Astrocyte (in vitro differentiated cells and primary cell): ENCODE measurements around the gene COX11. TPM values are rescaled to one million over a fixed set of nuclear protein-coding genes. Genes with fewer than 3 reads are reported as not detected.

Experiments used
- DNase-seq: peaks from one replicate; pipeline ENCODE4 v3.0.0-alpha.2; 2010; ENCODE audit warnings: low read depth
- FAIRE-seq: peaks from 2 replicates; lab custom pipeline; 2011; peaks lifted over from hg19 to GRCh38; lab: Jason Lieb, UNC
- H2AFZ ChIP-seq: 2 replicates; pipeline ENCODE4 v1.6.0; 2012; ENCODE audit warnings: low read depth, low read length, inconsistent platforms
- H3K27ac ChIP-seq: 2 replicates; pipeline ENCODE4 v1.5.1; 2011; ENCODE audit warnings: low read depth, low read length, inconsistent platforms
- H3K27me3 ChIP-seq: 2 replicates; pipeline ENCODE4 v1.6.0; 2011; ENCODE audit warnings: low read length, inconsistent platforms; ENCODE audit not compliant: insufficient read depth
- H3K36me3 ChIP-seq: 2 replicates; pipeline ENCODE4 v1.5.1; 2011; ENCODE audit warnings: low read length, inconsistent platforms; ENCODE audit not compliant: insufficient read depth
- H3K4me1 ChIP-seq: 2 replicates; pipeline ENCODE4 v1.5.1; 2011; ENCODE audit warnings: low read length, inconsistent platforms; ENCODE audit not compliant: insufficient read depth
- H3K4me2 ChIP-seq: 2 replicates; pipeline ENCODE4 v1.6.0; 2012; ENCODE audit warnings: low read length, inconsistent platforms
- H3K4me3 ChIP-seq: 2 replicates; pipeline ENCODE4 v1.5.1; 2011; ENCODE audit warnings: low read depth, mild to moderate bottlenecking, low read length, inconsistent platforms; ENCODE audit not compliant: insufficient read depth
- H3K79me2 ChIP-seq: 2 replicates; pipeline ENCODE4 v1.6.0; 2012; ENCODE audit warnings: mild to moderate bottlenecking, low read length, inconsistent platforms; ENCODE audit not compliant: insufficient read depth
- H3K9ac ChIP-seq: 2 replicates; pipeline ENCODE4 v1.6.0; 2012; ENCODE audit warnings: mild to moderate bottlenecking, low read length, inconsistent platforms
- H3K9me3 ChIP-seq: 2 replicates; pipeline ENCODE4 v1.5.1; 2012; ENCODE audit warnings: low read depth, mild to moderate bottlenecking, low read length, inconsistent platforms; ENCODE audit not compliant: insufficient read depth
- H4K20me1 ChIP-seq: 2 replicates; pipeline ENCODE4 v1.6.0; 2012; ENCODE audit warnings: low read length, inconsistent platforms; ENCODE audit not compliant: insufficient read depth
- H3K27ac Mint-ChIP-seq: one replicate; pipeline ENCODE4 v1.8.0; 2021; ENCODE audit warnings: mild to moderate bottlenecking, mixed read lengths; ENCODE audit not compliant: unreplicated experiment
- H3K27me3 Mint-ChIP-seq: one replicate; pipeline ENCODE4 v1.8.0; 2021; ENCODE audit warnings: low read depth, mixed read lengths; ENCODE audit not compliant: unreplicated experiment
- H3K36me3 Mint-ChIP-seq: one replicate; pipeline ENCODE4 v1.8.0; 2021; ENCODE audit warnings: low read depth, mixed read lengths; ENCODE audit not compliant: unreplicated experiment
- H3K4me1 Mint-ChIP-seq: one replicate; pipeline ENCODE4 v1.8.0; 2021; ENCODE audit warnings: low read depth, mixed read lengths; ENCODE audit not compliant: unreplicated experiment
- H3K4me3 Mint-ChIP-seq: one replicate; pipeline ENCODE4 v1.8.0; 2021; ENCODE audit warnings: mild to moderate bottlenecking, moderate library complexity, mixed read lengths; ENCODE audit not compliant: unreplicated experiment
- H3K9me3 Mint-ChIP-seq: one replicate; pipeline ENCODE4 v1.8.0; 2021; ENCODE audit warnings: mild to moderate bottlenecking, mixed read lengths; ENCODE audit not compliant: unreplicated experiment
- EZH2 ChIP-seq: IDR thresholded peaks from 2 replicates; pipeline ENCODE4 v1.6.1; 2012; ENCODE audit warnings: mild to moderate bottlenecking, low read length, inconsistent platforms; ENCODE audit not compliant: insufficient read depth
- total RNA-seq: library from RNA; stranded (reverse); gene quantifications from 2 replicates; pipeline ENCODE4 v1.2.1, GENCODE V29; 2021
- TF ChIP-seq, protein P1 (sequence below): IDR thresholded peaks from 2 replicates; pipeline ENCODE4 v1.5.1; 2011; ENCODE audit warnings: low read depth, mild to moderate bottlenecking, inconsistent platforms, low read length, moderate library complexity; ENCODE audit not compliant: insufficient read depth

Gene COX11
- total RNA-seq, 1 donor from 2014 or later = 36.4 TPM

DNA sequence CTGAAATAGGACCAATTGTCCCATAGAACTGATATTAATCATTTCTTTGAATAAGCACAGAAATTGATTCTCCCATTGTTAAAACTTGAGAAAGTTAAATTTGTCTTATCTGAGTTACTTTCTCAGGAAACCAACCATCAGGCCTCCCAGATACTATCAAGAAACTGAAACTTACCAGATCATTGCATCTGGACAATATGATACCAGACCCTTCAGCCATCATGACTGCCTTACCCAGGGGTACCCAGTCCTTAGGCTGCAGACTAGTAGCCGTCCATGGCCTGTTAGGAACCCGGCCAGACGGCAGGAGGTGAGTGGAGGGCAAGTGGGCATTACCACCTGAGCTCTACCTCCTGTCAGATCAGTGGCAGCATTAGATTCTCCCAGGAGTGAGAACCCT lies 7.9 kb upstream of the COX11 start:
- no peak overlapping the region for H3K9ac ChIP-seq
- Mint-ChIP-seq H3K27me3 (no peaks in the 10 kb centered on the region), H3K9me3 (peaks cover 4% of the 10 kb centered on the region), H3K4me3 (no peak overlapping the region), H3K4me1 (no peaks in the 10 kb centered on the region), H3K36me3 (peaks cover 6% of the 10 kb centered on the region), H3K27ac (no peak overlapping the region)
- H3K79me2 ChIP-seq = peaks cover 67% of the 10 kb centered on the region
- peaks cover 7% of the 10 kb centered on the region for H4K20me1 ChIP-seq
- H2AFZ ChIP-seq = no peak overlapping the region
- FAIRE-seq (no peak), DNase-seq (no peak)
- no peaks in the 10 kb centered on the region for H3K9me3 ChIP-seq
- TF ChIP-seq, protein P1, sequence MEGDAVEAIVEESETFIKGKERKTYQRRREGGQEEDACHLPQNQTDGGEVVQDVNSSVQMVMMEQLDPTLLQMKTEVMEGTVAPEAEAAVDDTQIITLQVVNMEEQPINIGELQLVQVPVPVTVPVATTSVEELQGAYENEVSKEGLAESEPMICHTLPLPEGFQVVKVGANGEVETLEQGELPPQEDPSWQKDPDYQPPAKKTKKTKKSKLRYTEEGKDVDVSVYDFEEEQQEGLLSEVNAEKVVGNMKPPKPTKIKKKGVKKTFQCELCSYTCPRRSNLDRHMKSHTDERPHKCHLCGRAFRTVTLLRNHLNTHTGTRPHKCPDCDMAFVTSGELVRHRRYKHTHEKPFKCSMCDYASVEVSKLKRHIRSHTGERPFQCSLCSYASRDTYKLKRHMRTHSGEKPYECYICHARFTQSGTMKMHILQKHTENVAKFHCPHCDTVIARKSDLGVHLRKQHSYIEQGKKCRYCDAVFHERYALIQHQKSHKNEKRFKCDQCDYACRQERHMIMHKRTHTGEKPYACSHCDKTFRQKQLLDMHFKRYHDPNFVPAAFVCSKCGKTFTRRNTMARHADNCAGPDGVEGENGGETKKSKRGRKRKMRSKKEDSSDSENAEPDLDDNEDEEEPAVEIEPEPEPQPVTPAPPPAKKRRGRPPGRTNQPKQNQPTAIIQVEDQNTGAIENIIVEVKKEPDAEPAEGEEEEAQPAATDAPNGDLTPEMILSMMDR = no peak
- TF ChIP-seq EZH2 = no peak
- H3K36me3 ChIP-seq = no peaks in the 10 kb centered on the region
- H3K27ac ChIP-seq = no peak overlapping the region
- H3K4me3 ChIP-seq = no peak overlapping the region
- H3K4me2 ChIP-seq = no peak overlapping the region
- H3K27me3 ChIP-seq = no peaks in the 10 kb centered on the region
- H3K4me1 ChIP-seq = no peaks in the 10 kb centered on the region

- Histone ChIP-seq H3K4me3 (no peak overlapping the region), H2AFZ (no peak overlapping the region), H3K9me3 (no peaks in the 10 kb centered on the region), H3K36me3 (no peaks in the 10 kb centered on the region), H3K4me2 (no peak overlapping the region), H3K79me2 (peaks cover 78% of the 10 kb centered on the region), H3K4me1 (peaks cover 1% of the 10 kb centered on the region), H3K27me3 (no peaks in the 10 kb centered on the region), H4K20me1 (peaks cover 7% of the 10 kb centered on the region), H3K9ac (no peak overlapping the region), H3K27ac (no peak overlapping the region)
- Mint-ChIP-seq H3K9me3 (no peaks in the 10 kb centered on the region), H3K36me3 (peaks cover 4% of the 10 kb centered on the region), H3K27ac (no peak overlapping the region), H3K27me3 (no peaks in the 10 kb centered on the region), H3K4me1 (peaks cover 8% of the 10 kb centered on the region), H3K4me3 (no peak overlapping the region)
- DNase-seq (no peak), FAIRE-seq (no peak)
- TF ChIP-seq EZH2 = no peak
Observed at GRCh38 chr17:54974759-54975158, 6.3 kb upstream of the COX11 start.

DNA sequence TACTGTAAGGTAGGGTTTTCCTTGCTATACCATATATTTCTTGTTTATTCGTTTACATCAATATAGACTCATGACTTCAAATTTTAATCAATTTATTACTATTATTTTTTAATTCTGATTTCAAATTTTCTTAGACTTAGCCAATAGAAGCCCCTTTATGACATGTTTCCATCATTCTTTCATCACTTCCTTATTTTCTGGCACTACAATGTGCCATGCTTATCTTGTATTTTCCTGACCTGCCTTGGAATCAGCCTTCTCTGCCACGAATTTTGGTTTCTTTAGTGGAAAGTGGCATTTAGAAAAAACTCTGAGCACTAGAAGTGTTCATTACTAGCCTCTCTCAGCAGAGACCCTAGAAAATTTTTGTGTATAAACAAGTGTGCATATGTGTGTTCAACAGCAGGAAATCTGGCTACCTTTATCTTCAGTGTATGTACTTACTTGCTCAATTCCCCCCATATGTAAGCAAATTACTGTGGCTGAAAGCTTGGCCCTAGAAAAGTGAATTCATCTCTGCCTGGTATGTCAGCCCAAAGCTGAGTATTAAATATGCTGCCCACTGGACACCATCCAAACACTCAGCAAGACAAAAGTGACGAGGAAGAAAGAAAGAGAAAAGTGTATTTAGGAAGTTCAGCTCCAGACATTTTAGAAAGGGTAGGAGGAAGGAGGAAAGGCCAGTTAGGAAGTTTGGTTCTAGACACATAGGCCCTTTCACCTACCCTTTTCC lies 4.1 kb upstream of the COX11 start:
- Mint-ChIP-seq H3K36me3 (peaks cover 4% of the 10 kb centered on the region), H3K27me3 (no peaks in the 10 kb centered on the region), H3K4me3 (no peak overlapping the region), H3K9me3 (no peaks in the 10 kb centered on the region), H3K4me1 (peaks cover 8% of the 10 kb centered on the region), H3K27ac (no peak overlapping the region)
- Histone ChIP-seq H2AFZ (no peak overlapping the region), H3K4me1 (peaks cover 8% of the 10 kb centered on the region), H3K27me3 (no peaks in the 10 kb centered on the region), H3K9me3 (no peaks in the 10 kb centered on the region), H3K4me3 (no peak overlapping the region), H4K20me1 (peaks cover 7% of the 10 kb centered on the region), H3K79me2 (peaks cover 78% of the 10 kb centered on the region), H3K4me2 (no peak overlapping the region), H3K27ac (no peak overlapping the region), H3K36me3 (no peaks in the 10 kb centered on the region), H3K9ac (no peak overlapping the region)
- no peak for FAIRE-seq
- no peak for TF ChIP-seq EZH2
- TF ChIP-seq, protein P1 = no peak
- no peak for DNase-seq
